Measurements from ENCODE around the gene NRG2.

Gene NRG2

GRCh38 chr5:140042393-140042642, 781 bp downstream of the NRG2 start:
- no peak for TF ChIP-seq CTCF (IDR thresholded peaks at IDR 0.05; ENCODE audit: low read depth, low read length)
- peak overlapping the region; percentile 60 to 62 for H3K4me3 ChIP-seq (replicated peaks in 1 of 2; ENCODE audit: low read depth in 2 of 2, low read length in 2 of 2)
- DNase-seq (ENCODE audit: low read depth in 2 of 2), result no peak

- no peak for TF ChIP-seq CTCF (IDR thresholded peaks at IDR 0.05; ENCODE audit: low read depth, low read length)
- H3K4me3 ChIP-seq (replicated peaks in 1 of 2; ENCODE audit: low read depth in 2 of 2, low read length in 2 of 2), result peak overlapping the region; percentile 60 to 62
Measured at GRCh38 chr5:140041492-140042392, 1.4 kb downstream of the NRG2 start.

GRCh38 chr5:140041099-140041491, 2.0 kb downstream of the NRG2 start:
- peak in 1 of 2 donors; percentile 5 for DNase-seq (ENCODE audit: low read depth in 2 of 2)
- no peak overlapping the region for H3K4me3 ChIP-seq (replicated peaks in 1 of 2; ENCODE audit: low read depth in 2 of 2, low read length in 2 of 2)
- no peak for TF ChIP-seq CTCF (IDR thresholded peaks at IDR 0.05; ENCODE audit: low read depth, low read length)

More at GRCh38 chr5:140041492-140042392, 1.4 kb downstream of the NRG2 start:
- peak; percentile 38 to 67 for DNase-seq (ENCODE audit: low read depth in 2 of 2)

- H3K4me3 ChIP-seq (replicated peaks in 1 of 2; ENCODE audit: low read depth in 2 of 2, low read length in 2 of 2), result no peak overlapping the region
- TF ChIP-seq CTCF (IDR thresholded peaks at IDR 0.05; ENCODE audit: low read depth, low read length), result no peak
- DNase-seq (ENCODE audit: low read depth in 2 of 2), result no peak
Measured at GRCh38 chr5:140040358-140040757, 2.7 kb downstream of the NRG2 start.

- peak; percentile 11 to 41 for DNase-seq (ENCODE audit: low read depth in 2 of 2)
- no peak overlapping the region for H3K4me3 ChIP-seq (replicated peaks in 1 of 2; ENCODE audit: low read depth in 2 of 2, low read length in 2 of 2)
- no peak for TF ChIP-seq CTCF (IDR thresholded peaks at IDR 0.05; ENCODE audit: low read depth, low read length)
Measured at GRCh38 chr5:140039561-140039960, 3.5 kb downstream of the NRG2 start.

GRCh38 chr5:140038373-140038957, 4.6 kb downstream of the NRG2 start:
- TF ChIP-seq CTCF (IDR thresholded peaks at IDR 0.05; ENCODE audit: low read depth, low read length), result no peak
- H3K4me3 ChIP-seq (replicated peaks in 1 of 2; ENCODE audit: low read depth in 2 of 2, low read length in 2 of 2), result peak overlapping the region; percentile 11 to 38
- DNase-seq (ENCODE audit: low read depth in 2 of 2), result peak; percentile 19 to 36
